WERI-Rb-1 (cell line): ENCODE measurements around the gene CD47.

ENCODE experiments used
- DNase-seq: peaks from one replicate; pipeline ENCODE4 v3.0.0-alpha.2; 2020
- H3K27ac ChIP-seq: fragments of 250-450 bp; sonication (Bioruptor Pico); 2 replicates; pipeline ENCODE4 v1.5.1; 2020; ENCODE audit warnings: mild to moderate bottlenecking, moderate library complexity
- H3K27me3 ChIP-seq: fragments of 250-450 bp; sonication (Bioruptor Pico); 2 replicates; pipeline ENCODE4 v1.5.1; 2021; ENCODE audit warnings: mild to moderate bottlenecking, low read depth, moderate library complexity; ENCODE audit not compliant: insufficient read depth, severe bottlenecking
- H3K36me3 ChIP-seq: fragments of 250-450 bp; sonication (Bioruptor Pico); 2 replicates; pipeline ENCODE4 v1.5.1; 2020; ENCODE audit warnings: mild to moderate bottlenecking, moderate library complexity
- H3K4me3 ChIP-seq: 2 replicates; pipeline ENCODE4 v1.5.1; 2011; ENCODE audit warnings: low read depth, mild to moderate bottlenecking, control low read depth, low read length
- H3K9me3 ChIP-seq: fragments of 250-450 bp; sonication (Bioruptor Pico); 2 replicates; pipeline ENCODE4 v1.5.1; 2021; ENCODE audit warnings: mild to moderate bottlenecking, moderate library complexity; ENCODE audit not compliant: severe bottlenecking
- CTCF ChIP-seq: IDR thresholded peaks from 2 replicates; pipeline ENCODE4 v1.5.1; 2011; ENCODE audit warnings: low read depth, mild to moderate bottlenecking, control low read depth, inconsistent platforms, low read length

CD47 gene

GRCh38 chr3:108122276-108122675, 31.4 kb upstream of the CD47 start:
- Histone ChIP-seq H3K4me3 (no peak overlapping the region), H3K27me3 (no peaks in the 10 kb centered on the region), H3K36me3 (no peaks in the 10 kb centered on the region), H3K9me3 (no peaks in the 10 kb centered on the region), H3K27ac (no peak overlapping the region)
- DNase-seq: no peak
- TF ChIP-seq CTCF: no peak

- Histone ChIP-seq H3K27ac (no peak overlapping the region), H3K4me3 (no peak overlapping the region), H3K27me3 (no peaks in the 10 kb centered on the region), H3K9me3 (no peaks in the 10 kb centered on the region), H3K36me3 (no peaks in the 10 kb centered on the region)
- TF ChIP-seq CTCF: no peak
- no peak for DNase-seq
Observed at GRCh38 chr3:108119398-108120104, 28.7 kb upstream of the CD47 start.

- H3K9me3 ChIP-seq: no peaks in the 10 kb centered on the region
- H3K27me3 ChIP-seq: no peaks in the 10 kb centered on the region
- no peak for TF ChIP-seq CTCF
- no peak overlapping the region for H3K4me3 ChIP-seq
- no peak for DNase-seq
- no peaks in the 10 kb centered on the region for H3K36me3 ChIP-seq
- no peak overlapping the region for H3K27ac ChIP-seq
Observed at GRCh38 chr3:108118038-108118768, 27.4 kb upstream of the CD47 start.

GRCh38 chr3:108117241-108117775, 26.5 kb upstream of the CD47 start:
- Histone ChIP-seq H3K27ac (no peak overlapping the region), H3K4me3 (no peak overlapping the region), H3K9me3 (no peaks in the 10 kb centered on the region), H3K36me3 (no peaks in the 10 kb centered on the region), H3K27me3 (no peaks in the 10 kb centered on the region)
- TF ChIP-seq CTCF: no peak
- DNase-seq: no peak

GRCh38 chr3:108114423-108115065, 23.7 kb upstream of the CD47 start:
- H3K36me3 ChIP-seq: no peaks in the 10 kb centered on the region
- no peak overlapping the region for H3K27ac ChIP-seq
- H3K4me3 ChIP-seq: no peak overlapping the region

More at GRCh38 chr3:108114423-108115065, 23.7 kb upstream of the CD47 start:
- DNase-seq: no peak
- H3K27me3 ChIP-seq: no peaks in the 10 kb centered on the region
- TF ChIP-seq CTCF: no peak
- H3K9me3 ChIP-seq: no peaks in the 10 kb centered on the region
